NCI-H526 treated with DMSO at 0.1 percent for 48 hours (cell line): Measurements from ENCODE around the gene HAUS1.
"Not testable (repeated sequence)": the region's sequence is repeated elsewhere in the genome, so short reads cannot be mapped to it uniquely, and the experiment has no call there.

ENCODE experiments used
- DNase-seq: peaks from one replicate; lab custom pipeline; 2025; lab: John Stamatoyannopoulos, UW

HAUS1 gene

DNA sequence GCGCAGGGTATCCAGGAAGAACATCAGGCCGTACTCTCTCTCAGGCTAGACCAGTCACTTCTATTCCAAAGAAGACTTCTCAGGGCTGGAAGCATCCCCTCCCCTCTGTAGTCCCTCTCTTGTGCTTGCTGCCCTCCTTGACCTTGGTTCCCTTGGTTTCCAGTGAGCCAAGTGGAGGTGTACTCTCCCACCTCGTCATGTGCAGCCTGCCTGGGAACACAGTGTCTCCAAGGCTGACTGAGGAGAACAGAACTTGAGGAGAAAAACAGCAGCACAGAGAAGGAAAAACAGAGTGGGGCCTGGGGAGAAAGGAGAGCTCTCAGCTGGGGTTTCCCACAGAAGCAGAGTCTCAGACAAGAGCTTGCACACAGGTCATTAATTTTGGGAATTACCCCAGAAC lies 52.7 kb downstream of the HAUS1 start:
- no peak for DNase-seq

DNA sequence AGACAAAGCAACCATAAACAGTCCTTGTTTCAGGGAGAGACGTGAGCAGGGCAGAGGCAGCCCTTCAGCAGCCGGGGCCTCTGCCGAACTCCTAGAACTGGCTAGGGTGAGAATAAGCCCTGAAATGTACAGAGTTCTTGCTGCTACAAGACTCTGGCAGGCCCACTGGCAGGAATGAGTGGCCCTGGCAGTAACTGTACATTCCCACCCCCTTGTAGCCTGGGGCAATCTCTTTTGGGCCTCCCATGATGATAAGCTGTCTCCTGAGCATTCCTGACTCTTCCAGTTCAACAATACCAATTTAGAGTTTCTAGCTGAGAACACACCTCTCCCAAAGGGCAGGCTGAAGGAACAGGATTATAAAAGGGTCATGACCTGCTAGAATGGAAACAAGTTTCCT lies 54.3 kb downstream of the HAUS1 start:
- DNase-seq, result no peak

DNA sequence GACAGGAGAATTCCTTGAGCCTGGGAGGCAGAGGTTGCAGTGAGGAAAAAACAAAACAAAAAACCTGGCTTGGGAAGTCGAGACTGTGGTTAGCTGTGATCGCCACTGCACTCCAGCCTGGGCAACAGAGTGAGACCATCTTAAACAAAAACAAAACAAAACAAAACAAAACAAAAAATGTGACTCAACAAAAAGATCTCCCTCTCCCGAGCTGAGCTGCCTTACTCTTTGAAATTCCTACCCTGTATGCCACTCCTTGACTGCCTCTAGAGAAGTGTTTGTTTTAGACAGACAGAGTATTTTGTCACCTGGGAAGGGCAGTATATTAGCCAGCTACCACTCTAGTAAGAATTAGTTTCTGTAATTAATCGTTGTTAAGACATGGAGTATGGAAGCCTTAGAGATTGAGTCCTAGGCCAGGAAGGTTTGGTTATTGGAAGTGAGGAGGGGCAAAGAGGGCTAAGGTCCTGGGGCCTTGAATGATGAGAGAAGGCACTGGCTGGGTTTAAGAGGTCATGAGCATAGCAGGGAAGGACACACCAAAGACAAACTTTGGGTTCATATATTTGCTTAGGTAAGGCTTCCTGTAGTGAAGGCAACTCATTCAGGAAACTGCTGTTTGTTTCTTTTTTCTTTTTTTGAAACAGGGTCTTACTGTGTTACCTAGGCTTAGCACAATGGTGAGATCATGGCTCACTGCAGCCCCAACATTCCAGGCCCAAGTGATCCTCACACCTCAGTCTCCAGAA lies 56.0 kb downstream of the HAUS1 start:
- no peak for DNase-seq

DNA sequence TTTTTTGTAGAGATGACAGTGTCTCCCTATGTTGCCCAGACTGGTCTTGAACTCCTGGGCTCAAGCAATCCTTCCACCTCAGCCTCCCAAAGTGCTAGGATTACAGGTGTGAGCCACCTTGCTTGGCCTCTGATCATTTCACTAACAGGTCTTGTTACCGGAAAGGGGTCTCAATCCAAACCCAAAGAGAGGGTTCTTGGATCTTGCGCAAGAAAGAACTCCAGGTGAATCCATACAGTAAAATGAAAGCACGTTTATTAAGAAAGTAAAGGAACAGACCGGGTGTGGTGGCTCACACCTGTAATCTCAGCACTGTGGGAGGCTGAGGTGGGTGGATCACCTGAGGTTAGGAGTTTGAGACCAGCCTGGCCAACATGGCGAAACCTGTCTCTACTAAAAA lies 56.7 kb downstream of the HAUS1 start:
- not testable (repeated sequence) for DNase-seq

DNA sequence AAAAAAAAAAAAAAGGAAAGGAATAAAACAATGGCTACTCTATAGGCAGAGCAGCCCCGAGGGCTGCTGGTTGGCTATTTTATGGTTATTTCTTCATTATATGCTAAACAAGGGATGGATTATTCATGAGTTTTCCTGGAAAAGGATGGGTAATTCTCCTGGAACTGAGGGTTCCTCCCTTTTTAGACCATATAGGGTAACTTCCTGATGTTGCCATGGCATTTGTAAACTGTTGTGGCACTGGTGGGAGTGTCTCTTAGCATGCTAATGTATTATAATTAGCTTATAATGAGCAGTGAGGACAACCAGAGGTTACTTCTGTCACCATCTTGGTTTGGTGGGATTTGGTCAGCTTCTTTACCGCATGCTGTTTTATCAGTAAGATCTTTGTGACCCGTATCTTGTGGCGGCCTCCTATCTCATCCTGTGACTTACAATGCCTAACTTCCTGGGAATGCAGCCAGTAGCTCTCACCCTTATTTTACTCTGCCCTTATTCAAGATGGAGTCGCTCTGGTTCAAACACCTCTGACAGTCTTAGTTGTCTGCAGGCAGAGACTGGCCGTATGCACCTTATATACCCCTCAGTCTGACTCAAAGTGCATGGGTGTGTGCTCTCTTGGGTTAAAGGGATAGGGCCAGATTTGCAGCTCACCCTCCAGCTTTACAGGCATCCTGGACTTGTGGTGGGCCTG lies 57.7 kb downstream of the HAUS1 start:
- no peak for DNase-seq

DNA sequence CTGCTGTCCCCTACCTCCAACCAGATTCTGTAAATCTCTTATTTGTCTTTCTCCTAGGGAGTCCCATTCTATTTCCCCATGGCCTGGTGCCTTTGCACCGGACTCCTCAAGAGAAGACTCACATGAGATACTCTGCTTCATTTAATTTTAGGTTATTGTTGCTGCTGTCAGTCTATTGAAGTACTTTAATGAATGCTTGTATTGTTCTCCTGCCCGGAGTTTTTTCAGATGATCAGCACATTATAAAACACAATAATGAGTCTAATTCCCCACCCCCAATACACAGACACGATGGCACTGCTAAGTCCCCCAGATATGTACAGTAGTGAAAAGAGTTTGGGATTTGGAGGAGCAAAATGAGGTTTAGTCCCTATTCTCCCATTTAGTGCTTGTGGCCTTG lies 58.9 kb downstream of the HAUS1 start:
- no peak for DNase-seq

DNA sequence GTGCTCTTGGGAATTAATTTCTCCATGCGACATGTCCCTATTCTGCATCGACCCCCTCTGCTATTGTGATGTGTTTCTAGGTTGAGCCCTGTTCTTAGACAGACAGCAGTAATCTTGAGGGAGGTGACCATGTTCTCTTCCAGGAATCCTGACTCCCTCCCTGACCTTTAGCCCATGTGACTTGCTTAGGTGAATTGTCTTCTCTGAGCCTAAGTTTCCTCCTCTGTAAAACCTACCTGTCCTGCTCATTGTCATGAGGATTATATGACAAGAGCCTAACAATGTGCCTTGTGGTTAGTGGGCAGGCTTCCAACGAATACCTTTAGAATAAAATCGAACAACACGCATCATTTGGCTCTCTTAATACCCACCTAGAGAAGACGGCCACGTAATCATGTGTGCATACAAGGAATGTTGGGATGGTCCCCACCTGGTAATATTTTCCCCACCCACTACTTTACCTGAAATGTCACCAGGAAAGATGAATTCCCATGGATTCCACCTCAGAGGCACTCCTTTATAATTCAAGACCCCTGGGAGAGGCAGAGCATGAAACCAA lies 59.8 kb downstream of the HAUS1 start:
- no peak for DNase-seq

DNA sequence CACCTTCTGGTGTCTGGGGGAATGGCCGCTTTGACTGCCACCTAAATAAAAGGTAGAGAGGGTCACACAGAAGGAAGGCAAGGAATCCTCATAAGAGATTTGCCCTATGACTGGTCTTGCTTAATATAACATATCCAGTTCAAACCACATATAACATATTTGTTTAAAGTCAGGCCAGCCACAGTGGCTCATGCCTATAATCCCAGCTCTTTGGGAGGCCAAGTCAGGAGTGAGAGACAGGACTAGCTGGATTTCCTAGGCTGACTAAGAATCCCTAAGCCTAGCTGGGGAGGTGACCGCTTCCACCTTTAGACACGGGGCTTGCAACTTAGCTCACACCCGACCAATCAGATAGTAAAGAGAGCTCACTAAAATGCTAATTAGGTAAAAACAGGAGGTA lies 60.3 kb downstream of the HAUS1 start:
- DNase-seq, result not testable (repeated sequence)

DNA sequence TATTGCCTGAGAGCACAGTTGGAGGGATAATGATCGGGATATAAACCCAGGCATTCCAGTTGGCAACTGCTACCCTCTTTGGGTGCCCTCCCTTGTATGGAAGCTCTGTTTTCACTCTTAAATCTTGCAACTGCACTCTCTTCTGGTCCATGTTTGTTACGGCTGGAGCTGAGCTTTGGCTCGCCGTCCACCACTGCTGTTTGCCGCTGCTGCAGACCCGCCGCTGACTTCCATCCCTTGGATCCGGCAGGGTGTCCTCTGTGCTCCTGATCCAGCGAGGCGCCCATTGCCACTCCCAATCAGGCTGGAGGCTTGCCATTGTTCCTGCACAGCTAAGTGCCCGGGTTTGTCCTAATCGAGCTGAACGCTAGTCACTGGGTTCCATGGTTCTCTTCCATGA lies 60.7 kb downstream of the HAUS1 start:
- DNase-seq, result no peak

DNA sequence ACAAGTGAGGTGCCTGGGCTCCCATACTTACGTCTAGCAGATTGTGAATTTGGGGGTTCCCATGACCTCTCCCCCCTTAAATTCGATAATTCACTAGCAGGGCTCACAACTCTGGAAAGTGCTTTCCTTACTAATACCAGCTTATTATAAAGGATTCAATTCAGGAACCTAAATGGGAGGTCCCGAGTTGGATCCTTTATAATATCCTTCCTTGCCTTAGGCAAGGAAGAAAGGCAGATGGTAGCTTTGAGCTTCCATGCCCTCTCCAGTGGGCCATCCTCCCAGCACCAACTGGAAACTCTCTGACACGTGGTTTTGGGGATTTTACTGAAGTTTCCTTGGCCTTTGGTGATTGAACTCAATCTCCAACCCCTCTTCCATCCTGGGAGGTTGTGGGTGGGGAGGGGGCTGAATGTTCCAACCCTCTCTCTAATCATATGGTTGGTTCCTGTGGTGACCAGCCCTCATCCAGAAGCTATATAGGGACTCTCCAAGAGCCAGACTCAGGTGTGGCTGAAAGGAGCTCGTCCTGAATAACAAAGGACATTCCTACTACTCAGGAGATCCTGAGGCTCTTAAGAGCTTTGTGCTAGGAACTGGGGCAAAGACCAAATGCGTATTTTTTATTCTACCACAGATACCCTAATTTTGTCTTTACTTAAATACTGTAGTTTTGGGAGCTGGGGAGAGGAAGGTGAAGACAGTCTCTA lies 62.2 kb downstream of the HAUS1 start:
- DNase-seq, result no peak

DNA sequence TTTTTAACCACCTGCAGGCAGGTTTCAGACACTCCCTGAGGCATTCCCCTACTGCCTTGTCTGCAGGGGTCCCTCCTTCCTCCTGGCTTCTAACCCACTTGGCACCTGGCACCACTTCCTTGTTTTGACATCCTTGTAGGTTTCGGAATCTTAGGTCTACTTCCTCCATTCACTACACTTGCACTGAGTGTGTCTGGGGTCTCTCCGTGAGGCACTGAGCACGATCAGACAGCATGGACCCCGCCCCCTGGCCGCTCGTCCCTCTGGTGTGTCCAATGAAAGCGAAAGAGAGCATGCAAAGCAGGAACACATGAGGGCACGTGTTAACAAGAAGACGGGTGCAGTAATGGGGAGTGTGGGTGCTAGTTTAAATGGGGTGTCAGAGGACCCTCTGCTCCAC lies 63.8 kb downstream of the HAUS1 start:
- DNase-seq, result no peak

DNA sequence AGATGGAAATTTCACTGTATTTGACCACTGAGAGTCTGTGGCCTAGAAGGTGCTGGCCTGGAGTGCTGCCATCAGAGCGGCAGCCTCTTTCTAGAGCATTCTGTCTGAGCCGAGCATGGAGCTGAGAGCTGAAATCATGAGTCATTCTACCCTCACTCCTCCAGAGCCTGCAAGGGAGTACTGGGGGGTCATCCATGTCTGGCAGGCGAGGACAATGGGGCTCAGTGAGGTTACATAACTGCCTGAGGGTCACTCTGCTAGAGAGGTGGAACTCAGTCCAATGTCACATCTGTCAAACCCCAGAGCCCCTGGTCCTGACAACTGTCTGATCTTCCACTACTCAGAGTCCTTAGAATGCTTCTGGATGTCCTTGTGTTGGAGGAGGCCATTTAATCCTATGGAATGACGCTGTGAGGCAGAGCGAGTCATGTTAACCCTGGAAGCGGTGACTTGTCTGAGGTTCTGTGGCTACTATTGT lies 65.3 kb downstream of the HAUS1 start:
- DNase-seq, result no peak

DNA sequence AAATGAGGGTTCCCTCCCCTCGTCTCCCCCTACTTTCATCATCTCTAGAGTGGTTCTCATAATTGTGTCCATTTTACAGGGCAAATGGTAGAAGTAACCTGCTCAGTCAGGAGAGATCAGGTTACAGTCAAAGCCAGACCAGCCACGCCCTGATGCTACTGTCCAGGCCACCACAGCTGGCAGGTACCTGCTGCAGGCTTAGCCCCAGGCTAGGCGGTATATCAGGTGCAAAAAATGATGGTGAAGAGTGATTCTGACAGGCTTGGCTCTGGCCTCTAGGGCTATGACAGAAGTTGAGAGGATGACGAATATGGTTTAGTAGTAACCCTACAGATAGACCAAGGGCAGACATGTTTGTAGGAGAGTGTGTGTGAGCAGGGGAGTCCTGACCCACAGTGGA lies 67.1 kb downstream of the HAUS1 start:
- DNase-seq, result no peak

DNA sequence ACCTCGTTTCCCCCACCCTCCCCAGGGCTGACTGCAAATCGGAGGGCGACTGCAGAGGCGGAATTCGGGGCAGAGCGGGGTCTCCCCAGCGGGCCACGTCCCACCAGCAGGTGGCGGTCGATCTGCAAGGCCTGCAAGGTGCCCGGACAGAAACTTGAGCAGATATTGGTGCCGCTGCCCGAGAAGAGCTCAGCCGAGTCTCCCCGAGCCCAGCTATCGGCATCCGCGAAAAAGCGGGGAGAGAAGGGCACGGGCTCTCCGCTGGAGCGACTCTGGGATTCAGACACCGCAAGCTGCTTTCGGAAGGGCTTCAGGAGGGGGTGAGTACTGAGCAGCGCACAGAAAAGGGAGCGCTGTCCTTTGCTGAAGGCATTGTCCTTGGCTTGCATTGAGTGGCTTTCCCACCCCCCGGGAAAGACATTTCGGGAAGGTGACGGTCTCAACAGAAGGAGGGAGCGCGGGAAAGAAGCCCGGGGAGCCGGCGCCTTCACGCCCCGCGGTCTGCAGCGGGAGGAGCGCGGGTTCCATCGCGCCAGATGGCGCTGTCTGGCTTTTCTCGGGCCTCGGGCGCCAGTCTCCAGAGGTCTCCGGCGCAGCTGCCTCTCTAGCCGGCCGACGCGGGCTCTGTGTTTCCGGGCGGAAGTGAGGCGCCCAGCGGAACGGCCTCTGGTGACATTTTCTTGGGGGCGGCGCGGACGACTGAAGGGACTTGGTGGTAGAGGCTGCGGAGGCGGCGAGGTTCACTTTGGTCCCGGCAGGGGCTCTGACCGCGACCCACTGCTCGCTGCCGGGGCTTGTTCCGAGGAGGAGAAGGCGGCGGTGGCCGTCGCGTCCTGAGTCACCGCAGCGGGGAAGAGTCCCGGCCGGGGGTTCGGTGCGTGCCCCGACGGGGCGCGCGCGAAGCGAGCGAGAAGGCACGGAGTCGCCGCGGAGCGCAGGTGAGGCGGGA lies 69.5 kb downstream of the HAUS1 start:
- peak; percentile 77 for DNase-seq

DNA sequence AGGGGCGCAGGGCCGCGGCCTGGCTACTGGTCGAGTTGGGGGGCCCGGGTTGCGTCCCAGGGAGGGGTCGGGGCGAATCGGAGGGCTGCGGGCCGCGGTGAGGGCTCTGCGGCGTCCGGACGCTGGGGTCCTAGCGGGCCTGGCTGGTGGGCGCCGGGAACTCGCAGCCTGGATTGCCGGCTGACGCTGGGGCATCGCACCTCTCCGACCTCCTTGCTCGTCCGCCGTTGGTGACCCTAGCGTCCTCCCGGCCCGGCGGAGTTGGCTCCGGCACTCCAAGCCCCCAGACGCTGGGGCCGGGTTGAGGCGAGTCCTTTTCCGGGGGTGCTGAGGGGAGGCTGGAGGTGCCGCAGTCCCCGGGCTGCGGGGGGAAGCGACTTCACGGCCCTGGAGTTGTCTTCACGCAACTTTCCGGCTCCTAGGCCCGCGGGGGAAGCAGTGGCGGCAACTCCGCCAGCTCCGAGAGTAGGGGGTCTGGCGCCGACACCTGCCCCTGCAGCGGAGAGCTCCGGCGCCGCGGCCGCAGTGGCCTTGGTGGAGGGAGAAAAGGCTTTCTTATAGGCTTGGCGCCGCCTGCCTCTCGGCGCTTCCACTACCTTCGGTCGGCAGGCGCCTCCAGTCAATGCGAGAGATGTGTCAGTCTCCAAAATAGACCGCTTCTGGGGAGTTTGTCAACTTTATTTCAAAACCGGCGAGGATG lies 70.3 kb downstream of the HAUS1 start:
- DNase-seq, result no peak

DNA sequence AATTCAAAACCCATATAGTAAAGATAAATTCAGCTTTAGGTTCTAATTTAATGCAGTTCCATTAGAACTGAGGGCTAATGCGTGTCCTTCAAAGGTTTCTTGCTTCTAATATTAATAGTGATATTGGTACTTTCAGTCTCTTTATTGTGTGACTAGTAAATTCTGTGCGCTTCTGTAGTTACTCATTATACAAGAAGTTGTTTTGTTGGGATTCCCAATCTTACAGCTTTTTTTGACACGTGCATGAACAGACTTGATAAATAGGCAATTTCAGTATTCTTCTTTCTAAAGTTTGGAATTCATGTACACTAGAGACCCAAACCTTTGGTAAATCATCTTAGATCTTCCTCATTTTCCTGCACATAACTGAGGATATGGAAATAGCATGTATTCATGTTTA lies 71.8 kb downstream of the HAUS1 start:
- DNase-seq, result no peak
